HG03558 (cell line): ENCODE results near the gene GNL1.

ENCODE experiments used
- ATAC-seq: cut with Tn5 transposase; IDR thresholded peaks from one replicate; pipeline ENCODE4 v1.9.1; 2021; ENCODE audit warnings: moderate number of reproducible peaks; ENCODE audit not compliant: unreplicated experiment; ENCODE audit errors: extremely low read depth

Gene GNL1

GRCh38 chr6:30570740-30571074, 14.4 kb upstream of the GNL1 start:
- peak; percentile 5 for ATAC-seq

GRCh38 chr6:30570263-30570662, 14.0 kb upstream of the GNL1 start:
- no peak for ATAC-seq

GRCh38 chr6:30568245-30568644, 12.0 kb upstream of the GNL1 start:
- ATAC-seq = no peak

GRCh38 chr6:30565772-30566171, 9.5 kb upstream of the GNL1 start:
- no peak for ATAC-seq

- no peak for ATAC-seq
These were observed 7.8 kb upstream of the GNL1 start for GRCh38 chr6:30564114-30564513.

- no peak for ATAC-seq
These were observed 6.5 kb upstream of the GNL1 start for GRCh38 chr6:30562470-30563425.

GRCh38 chr6:30560930-30561329, 4.6 kb upstream of the GNL1 start:
- no peak for ATAC-seq

GRCh38 chr6:30557683-30557981, 1.3 kb upstream of the GNL1 start:
- ATAC-seq = no peak

GRCh38 chr6:30556906-30557682, 805 bp upstream of the GNL1 start, which contains the start of gene PRR3:
Gene PRR3, plus strand, starts transcription at chr6:30557295. Its CDS starts 50 bp downstream, at chr6:30557345.
- ATAC-seq = peak; percentile 33

GRCh38 chr6:30555816-30556065, 548 bp downstream of the GNL1 start:
- ATAC-seq = no peak

GRCh38 chr6:30554962-30555815, 1.1 kb downstream of the GNL1 start:
- ATAC-seq = no peak

GRCh38 chr6:30554404-30554803, 1.9 kb downstream of the GNL1 start:
- no peak for ATAC-seq

GRCh38 chr6:30548375-30548774, 7.9 kb downstream of the GNL1 start:
- no peak for ATAC-seq

- no peak for ATAC-seq
These were observed 8.8 kb downstream of the GNL1 start for GRCh38 chr6:30547454-30547853.

- ATAC-seq = no peak
These were observed 11.5 kb downstream of the GNL1 start for GRCh38 chr6:30544666-30545272.

GRCh38 chr6:30543821-30544220, 12.5 kb downstream of the GNL1 start:
- ATAC-seq = no peak

- ATAC-seq = no peak
These were observed 13.4 kb downstream of the GNL1 start for GRCh38 chr6:30542915-30543314.

GRCh38 chr6:30542404-30542725, 13.9 kb downstream of the GNL1 start:
- ATAC-seq = no peak

GRCh38 chr6:30541515-30542403, 14.5 kb downstream of the GNL1 start:
- ATAC-seq = no peak

- no peak for ATAC-seq
These were observed 18.4 kb downstream of the GNL1 start for GRCh38 chr6:30537931-30538330.
